Activated CD8-positive, alpha-beta memory T cell treated with anti-CD3 and anti-CD28 coated beads for 48 hours (primary cell): Measurements from ENCODE around the gene HILPDA.
"Not testable (repeated sequence)": the region's sequence is repeated elsewhere in the genome, so short reads cannot be mapped to it uniquely, and the experiment has no call there.

Experiments
- DNase-seq, 3 experiments: peaks; one replicate each; pipeline ENCODE4 v3.0.0-alpha.2; 2020; ENCODE audit warnings: low read depth in 2 of 3, low spot score in 2 of 3

Gene HILPDA

GRCh38 chr7:128459394-128459878, 3.8 kb downstream of the HILPDA start:
- no peak for DNase-seq

GRCh38 chr7:128462460-128462859, 6.8 kb downstream of the HILPDA start:
- no peak for DNase-seq

- not testable (repeated sequence) for DNase-seq
These were observed 7.7 kb downstream of the HILPDA start for GRCh38 chr7:128463345-128463744.

- DNase-seq = not testable (repeated sequence)
These were observed 8.3 kb downstream of the HILPDA start for GRCh38 chr7:128463933-128464332.

GRCh38 chr7:128466871-128467270, 11.2 kb downstream of the HILPDA start:
- not testable (repeated sequence) for DNase-seq

GRCh38 chr7:128476402-128477335, 21.0 kb downstream of the HILPDA start, which contains the start of gene METTL2B:
METTL2B (plus strand) TSS chr7:128476748; CDS start chr7:128476766, 18 bp downstream.
- DNase-seq = peak; percentile 73 to 85 (median 82)

- not testable (repeated sequence) for DNase-seq
These were observed 21.6 kb downstream of the HILPDA start for GRCh38 chr7:128477336-128477690.

GRCh38 chr7:128479082-128479481, 23.4 kb downstream of the HILPDA start:
- DNase-seq = not testable (repeated sequence)

- DNase-seq = not testable (repeated sequence)
These were observed 32.5 kb downstream of the HILPDA start for GRCh38 chr7:128488134-128488533.

- no peak for DNase-seq
These were observed 41.7 kb downstream of the HILPDA start for GRCh38 chr7:128497405-128497804.

- DNase-seq = not testable (repeated sequence)
These were observed 49.7 kb downstream of the HILPDA start for GRCh38 chr7:128505416-128505815.

GRCh38 chr7:128506819-128507218, 51.1 kb downstream of the HILPDA start:
- DNase-seq = not testable (repeated sequence)

- DNase-seq = not testable (repeated sequence)
These were observed 51.8 kb downstream of the HILPDA start for GRCh38 chr7:128507321-128507993.
